ENCODE measurements around the gene PPDPF. TPM values are rescaled to one million over a fixed set of nuclear protein-coding genes. Genes with fewer than 3 reads are reported as not detected.

PPDPF gene
- total RNA-seq, 2 experiments from 2014 or later = 34.9 to 117 TPM

GRCh38 chr20:63517376-63518309 is 2.9 kb upstream of the PPDPF start:
- intact Hi-C loops (cut with micrococcal nuclease; ENCODE audit: unreplicated experiment) = no loop called here
- H3K9me2 ChIP-seq (ENCODE audit: insufficient read depth, low read length) = no peaks in the 10 kb centered on the region
- BruUV-seq (replicated peaks) = no TSS peak

GRCh38 chr20:63518351-63518861 is 2.2 kb upstream of the PPDPF start:
- no peak overlapping the region for H3K27ac ChIP-seq (ENCODE audit: low read depth, low read length, poor library complexity, severe bottlenecking)
- no peak for DNase-seq (ENCODE audit: low spot score)
- H3K4me2 ChIP-seq (ENCODE audit: low read length) = no peak overlapping the region
- peaks cover 15% of the 10 kb centered on the region for H3K36me3 ChIP-seq (ENCODE audit: insufficient read depth, low read length)
- no peak overlapping the region for H3K4me3 ChIP-seq (ENCODE audit: low read depth, low read length, poor library complexity, severe bottlenecking)
- H3K4me1 ChIP-seq (ENCODE audit: insufficient read depth, low read length, poor library complexity, severe bottlenecking) = peaks cover 11% of the 10 kb centered on the region
- H3K79me2 ChIP-seq (ENCODE audit: insufficient read depth, low read depth, low read length) = no peaks in the 10 kb centered on the region; the same call in 1 of the 2 replicates
- peaks cover 5% of the 10 kb centered on the region; the same call in 1 of the 2 replicates for H3K9me3 ChIP-seq (ENCODE audit: low read length)
- no peaks in the 10 kb centered on the region for H4K20me1 ChIP-seq (ENCODE audit: insufficient read depth, low read length)
- BruUV-seq (replicated peaks) = no TSS peak
- H3K9me2 ChIP-seq (ENCODE audit: insufficient read depth, low read length) = no peaks in the 10 kb centered on the region
- TF ChIP-seq EZH2phosphoT487 (IDR thresholded peaks at IDR 0.05; ENCODE audit: borderline replicate concordance, low read depth, low read length) (no peak), CTCF (conservative IDR thresholded peaks at IDR 0.05; ENCODE audit: low read length) (no peak)
- no peak overlapping the region for H2AFZ ChIP-seq (ENCODE audit: low read length)
- ChIA-PET CTCF (ENCODE audit: unreplicated experiment) (no interaction called here), POLR2A (no interaction called here)
- intact Hi-C loops (cut with micrococcal nuclease; ENCODE audit: unreplicated experiment) = no loop called here

More at GRCh38 chr20:63517376-63518309, 2.9 kb upstream of the PPDPF start:
- H3K4me2 ChIP-seq (ENCODE audit: low read length) = no peak overlapping the region
- no peak overlapping the region for H3K4me3 ChIP-seq (ENCODE audit: low read depth, low read length, poor library complexity, severe bottlenecking)
- peaks cover 8% of the 10 kb centered on the region for H3K36me3 ChIP-seq (ENCODE audit: insufficient read depth, low read length)
- peaks cover 11% of the 10 kb centered on the region for H3K4me1 ChIP-seq (ENCODE audit: insufficient read depth, low read length, poor library complexity, severe bottlenecking)
- no peak for DNase-seq (ENCODE audit: low spot score)
- ChIA-PET POLR2A (no interaction called here), CTCF (ENCODE audit: unreplicated experiment) (no interaction called here)
- H2AFZ ChIP-seq (ENCODE audit: low read length) = no peak overlapping the region
- no peaks in the 10 kb centered on the region for H3K9me3 ChIP-seq (ENCODE audit: low read length)
- no peaks in the 10 kb centered on the region; the same call in 1 of the 2 replicates for H3K79me2 ChIP-seq (ENCODE audit: insufficient read depth, low read depth, low read length)
- no peak overlapping the region for H3K27ac ChIP-seq (ENCODE audit: low read depth, low read length, poor library complexity, severe bottlenecking)
- TF ChIP-seq EZH2phosphoT487 (IDR thresholded peaks at IDR 0.05; ENCODE audit: borderline replicate concordance, low read depth, low read length) (no peak), CTCF (conservative IDR thresholded peaks at IDR 0.05; ENCODE audit: low read length) (no peak)
- no peaks in the 10 kb centered on the region for H4K20me1 ChIP-seq (ENCODE audit: insufficient read depth, low read length)

Data from OCI-LY7 (cell line).